Smooth muscle cell (in vitro differentiated cells): ENCODE results near the gene RFTN1. TPM values are rescaled to one million over a fixed set of nuclear protein-coding genes. Genes with fewer than 3 reads are reported as not detected.

Experiments used
- DNase-seq: peaks from one replicate; lab custom pipeline; 2025; ENCODE audit not compliant: unreplicated experiment; lab: John Stamatoyannopoulos, UW
- H2AFZ ChIP-seq: fragments of 200-600 bp; sonication (generic); 2 replicates; pipeline ENCODE4 v1.6.0; 2016; ENCODE audit warnings: antibody characterized with exemption, low read depth, mild to moderate bottlenecking
- H3F3A ChIP-seq: fragments of 200-600 bp; sonication (generic); 2 replicates; pipeline ENCODE4 v1.6.0; 2017; ENCODE audit warnings: antibody characterized with exemption, low read depth
- H3K27ac ChIP-seq: fragments of 200-600 bp; sonication (generic); 2 replicates; pipeline ENCODE4 v1.5.1; 2016; ENCODE audit warnings: low read depth, mild to moderate bottlenecking
- H3K27me3 ChIP-seq: fragments of 200-600 bp; sonication (generic); 2 replicates; pipeline ENCODE4 v1.6.1; 2016; ENCODE audit warnings: low read depth, mild to moderate bottlenecking
- H3K36me3 ChIP-seq: fragments of 200-600 bp; sonication (generic); 2 replicates; pipeline ENCODE4 v1.5.1; 2016; ENCODE audit warnings: low read depth
- H3K4me1 ChIP-seq: fragments of 200-600 bp; sonication (generic); 2 replicates; pipeline ENCODE4 v1.5.1; 2016; ENCODE audit warnings: low read depth
- H3K4me2 ChIP-seq: fragments of 200-600 bp; sonication (generic); 2 replicates; pipeline ENCODE4 v1.6.0; 2016; ENCODE audit warnings: mild to moderate bottlenecking
- H3K4me3 ChIP-seq: fragments of 200-600 bp; sonication (generic); 2 replicates; pipeline ENCODE4 v1.5.1; 2016; ENCODE audit warnings: mild to moderate bottlenecking
- H3K79me2 ChIP-seq: fragments of 200-600 bp; sonication (generic); 2 replicates; pipeline ENCODE4 v1.6.0; 2016; ENCODE audit warnings: low read depth, mild to moderate bottlenecking
- H3K9ac ChIP-seq: fragments of 200-600 bp; sonication (generic); 2 replicates; pipeline ENCODE4 v1.6.0; 2016; ENCODE audit warnings: low read depth
- H3K9me3 ChIP-seq: fragments of 200-600 bp; sonication (generic); replicated peaks from 2 replicates; pipeline ENCODE4 v1.5.1; 2016; ENCODE audit warnings: low read depth
- H4K20me1 ChIP-seq: fragments of 200-600 bp; sonication (generic); 2 replicates; pipeline ENCODE4 v1.6.0; 2016; ENCODE audit warnings: low read depth
- CTCF ChIP-seq: fragments of 200-600 bp; sonication (generic); IDR thresholded peaks from 2 replicates; pipeline ENCODE4 v1.5.1; 2017; ENCODE audit warnings: borderline replicate concordance, mild to moderate bottlenecking, antibody characterized with exemption; ENCODE audit not compliant: insufficient read depth, poor library complexity, severe bottlenecking
- WGBS: methylation state at CpG from one replicate; pipeline ENCODE4 v1.1.7; 2016; ENCODE audit warnings: low lambda C conversion rate; 5-methylcytosine and 5-hydroxymethylcytosine counted together
- polyA plus RNA-seq: library from polyadenylated mRNA; unstranded; fragments of >200 nt; fragmentation: Nextera tagmentation; extraction: Ambion mirVana; gene quantifications from 2 replicates; pipeline ENCODE4 v1.2.1, GENCODE V29; 2016
- total RNA-seq: library from RNA; depleted of rRNA; stranded (reverse); fragments of >200 nt; gene quantifications from 2 replicates; pipeline ENCODE4 v1.2.3, GENCODE V29; 2014

The RFTN1 gene
- total and polyA plus RNA-seq, 2 experiments from 2014 or later: 21.7 to 35.6 TPM

- 93% methylated on average over 4 of the region's 4 CpGs for WGBS
- H3K36me3 ChIP-seq: no peaks in the 10 kb centered on the region
- TF ChIP-seq CTCF: no peak
- peaks cover 14% of the 10 kb centered on the region for H3F3A ChIP-seq
- no peak overlapping the region for H2AFZ ChIP-seq
- H3K4me1 ChIP-seq: peaks cover 10% of the 10 kb centered on the region
- H3K9me3 ChIP-seq: no peaks in the 10 kb centered on the region
- no peak overlapping the region for H3K4me2 ChIP-seq
- H3K79me2 ChIP-seq: no peaks in the 10 kb centered on the region
- H3K27ac ChIP-seq: no peak overlapping the region
- H3K27me3 ChIP-seq: no peaks in the 10 kb centered on the region
- H4K20me1 ChIP-seq: no peaks in the 10 kb centered on the region
- DNase-seq: no peak
- no peak overlapping the region for H3K9ac ChIP-seq
- H3K4me3 ChIP-seq: no peak overlapping the region
Measured at GRCh38 chr3:16460886-16461285, 52.6 kb downstream of the RFTN1 start.

GRCh38 chr3:16460273-16460672 is 53.2 kb downstream of the RFTN1 start:
- Histone ChIP-seq H3K4me3 (no peak overlapping the region), H3K27ac (no peak overlapping the region), H3K4me1 (peaks cover 16% of the 10 kb centered on the region), H3K27me3 (no peaks in the 10 kb centered on the region), H3F3A (peaks cover 14% of the 10 kb centered on the region), H3K4me2 (no peak overlapping the region), H3K9ac (no peak overlapping the region), H3K36me3 (no peaks in the 10 kb centered on the region), H3K79me2 (no peaks in the 10 kb centered on the region), H3K9me3 (no peaks in the 10 kb centered on the region), H2AFZ (no peak overlapping the region), H4K20me1 (no peaks in the 10 kb centered on the region)
- WGBS: 94% methylated on average over 4 of the region's 4 CpGs
- DNase-seq: no peak
- no peak for TF ChIP-seq CTCF

GRCh38 chr3:16456784-16457415 is 56.6 kb downstream of the RFTN1 start:
- Histone ChIP-seq H4K20me1 (no peaks in the 10 kb centered on the region), H3K27me3 (no peaks in the 10 kb centered on the region), H3K4me3 (no peak overlapping the region), H3K36me3 (no peaks in the 10 kb centered on the region), H2AFZ (no peak overlapping the region), H3F3A (peaks cover 14% of the 10 kb centered on the region), H3K4me1 (peaks cover 21% of the 10 kb centered on the region), H3K27ac (peak overlapping the region; percentile 81), H3K9me3 (no peaks in the 10 kb centered on the region), H3K79me2 (no peaks in the 10 kb centered on the region), H3K9ac (peak overlapping the region; percentile 52), H3K4me2 (peak overlapping the region; percentile 82)
- 27% methylated on average over 3 of the region's 3 CpGs for WGBS
- DNase-seq: no peak
- no peak for TF ChIP-seq CTCF

- H3K27ac ChIP-seq: peak overlapping the region; percentile 81
- 23% methylated on average over 8 of the region's 8 CpGs for WGBS
Measured at GRCh38 chr3:16455966-16456365, 57.5 kb downstream of the RFTN1 start.

More at GRCh38 chr3:16455966-16456365, 57.5 kb downstream of the RFTN1 start:
- Histone ChIP-seq H3K36me3 (no peaks in the 10 kb centered on the region), H3K9ac (peak overlapping the region; percentile 52), H3K4me1 (peaks cover 21% of the 10 kb centered on the region), H3F3A (peaks cover 14% of the 10 kb centered on the region), H2AFZ (peak overlapping the region; percentile 55), H4K20me1 (no peaks in the 10 kb centered on the region), H3K27me3 (no peaks in the 10 kb centered on the region), H3K4me3 (no peak overlapping the region), H3K4me2 (peak overlapping the region; percentile 82), H3K9me3 (no peaks in the 10 kb centered on the region), H3K79me2 (no peaks in the 10 kb centered on the region)
- TF ChIP-seq CTCF: no peak
- no peak for DNase-seq
